ENCODE results near the gene ALDOA.

ALDOA gene

DNA sequence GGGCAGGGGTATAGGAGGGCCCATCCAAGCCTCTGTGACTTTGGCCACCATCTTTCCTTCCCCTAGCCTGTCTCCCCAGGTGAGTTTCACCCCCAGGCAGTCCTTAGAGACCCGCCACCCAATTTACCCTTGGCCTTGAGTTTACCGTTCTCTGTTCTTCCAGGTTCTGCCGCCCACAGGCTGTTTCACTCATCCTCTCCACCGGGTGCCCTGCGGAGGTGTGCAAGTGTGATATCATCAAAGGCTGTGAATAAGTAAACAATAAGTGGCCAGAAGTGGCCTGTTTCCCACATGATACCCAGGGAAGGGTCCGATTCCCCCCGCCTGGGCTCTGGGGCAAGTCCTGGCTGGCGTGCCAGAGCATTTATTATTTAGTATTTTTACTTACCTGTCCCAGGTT lies 19.4 kb upstream of the ALDOA start:
- no peak for DNase-seq

- no peak for DNase-seq
Measured at GRCh38 chr16:30046588-30046987, 19.0 kb upstream of the ALDOA start.

GRCh38 chr16:30049871-30050270 lies 15.7 kb upstream of the ALDOA start:
- no peak for DNase-seq

DNA sequence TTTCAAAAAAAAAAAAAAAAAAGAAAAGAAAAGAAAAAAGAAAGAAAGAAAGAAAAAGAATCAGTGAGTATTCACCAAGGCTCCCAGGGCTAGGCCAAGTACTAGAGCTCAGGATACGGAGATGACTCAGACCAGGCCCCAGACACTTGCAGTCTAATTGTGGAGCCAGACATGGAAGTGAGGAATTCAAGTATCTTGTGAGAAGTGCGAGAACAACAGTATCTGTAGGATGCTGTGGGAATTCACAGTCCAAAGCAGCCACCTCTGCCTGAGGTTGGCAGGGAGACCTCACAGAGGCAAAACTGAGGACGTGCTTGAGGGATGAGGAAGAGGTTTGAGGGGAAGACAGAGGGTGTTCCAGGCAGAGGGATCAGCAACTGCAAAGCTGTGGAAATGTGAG lies 14.0 kb upstream of the ALDOA start:
- DNase-seq, result no peak

DNA sequence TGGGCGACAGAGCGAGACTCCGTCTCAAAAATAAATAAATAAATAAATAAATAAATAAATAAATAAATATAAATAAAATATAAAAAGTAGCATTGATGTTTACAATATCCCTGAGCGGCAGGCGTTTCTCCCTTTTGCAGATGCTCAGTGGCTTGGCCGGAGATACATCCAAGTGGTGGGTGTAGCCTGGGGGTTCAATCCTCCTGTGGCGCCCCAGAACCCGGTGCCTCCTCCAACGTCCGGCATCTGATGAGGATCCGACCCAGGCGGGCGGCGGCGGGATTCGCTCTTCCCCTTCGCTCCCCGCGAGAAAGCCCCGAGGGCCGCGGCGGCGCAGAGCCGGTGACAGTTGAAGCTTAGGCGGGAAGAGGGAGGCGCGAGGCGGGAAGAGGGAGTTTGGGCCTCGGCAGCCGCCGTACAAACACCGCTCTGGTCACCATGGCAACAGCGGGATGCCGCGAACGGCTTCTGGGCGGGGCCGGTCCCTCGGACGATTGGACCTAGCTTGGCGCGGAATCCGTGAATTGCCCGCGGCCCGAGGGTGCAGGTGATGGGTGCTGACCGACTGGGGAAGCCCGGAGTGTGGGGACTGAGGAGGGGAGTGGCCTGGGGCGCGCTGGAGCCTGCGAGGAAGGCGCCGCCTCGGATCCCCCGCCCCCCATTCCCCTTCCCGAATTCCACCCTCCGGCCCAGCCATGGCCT lies 12.7 kb upstream of the ALDOA start:
- DNase-seq, result peak; percentile 89 to 91

DNA sequence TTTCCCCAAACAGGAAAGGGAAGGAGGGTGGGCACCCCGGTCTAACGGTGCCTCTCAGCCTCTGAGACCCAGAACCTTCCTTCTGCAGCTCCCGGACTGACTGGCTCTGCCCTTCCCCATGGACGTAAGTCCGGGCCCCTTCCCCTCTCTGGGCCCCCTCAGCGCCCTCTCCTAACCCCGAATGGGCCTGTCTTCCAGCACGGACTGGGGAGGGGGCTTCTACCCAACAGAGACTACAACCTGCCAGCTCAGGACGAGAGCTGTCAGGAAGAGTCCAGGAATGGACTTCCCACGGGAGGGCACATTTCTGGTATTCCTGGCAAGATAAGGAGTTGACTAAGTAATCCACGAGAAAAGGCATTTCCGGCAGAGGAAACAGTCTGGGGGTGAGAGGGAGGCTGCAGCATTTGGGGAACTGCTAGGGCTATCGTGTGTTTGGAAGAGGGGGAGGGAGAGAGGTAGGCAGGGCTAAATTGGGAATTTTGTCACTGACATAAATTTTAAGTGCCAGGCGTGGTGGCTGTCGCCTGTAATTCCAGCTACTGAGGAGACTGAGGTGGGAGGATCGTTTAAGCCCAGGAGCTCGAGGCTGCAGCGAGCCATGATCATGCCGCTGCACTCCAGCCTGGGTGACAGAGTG lies 12.1 kb upstream of the ALDOA start:
- DNase-seq, result no peak

- DNase-seq, result no peak
Measured at GRCh38 chr16:30054451-30054850, 11.1 kb upstream of the ALDOA start.

DNA sequence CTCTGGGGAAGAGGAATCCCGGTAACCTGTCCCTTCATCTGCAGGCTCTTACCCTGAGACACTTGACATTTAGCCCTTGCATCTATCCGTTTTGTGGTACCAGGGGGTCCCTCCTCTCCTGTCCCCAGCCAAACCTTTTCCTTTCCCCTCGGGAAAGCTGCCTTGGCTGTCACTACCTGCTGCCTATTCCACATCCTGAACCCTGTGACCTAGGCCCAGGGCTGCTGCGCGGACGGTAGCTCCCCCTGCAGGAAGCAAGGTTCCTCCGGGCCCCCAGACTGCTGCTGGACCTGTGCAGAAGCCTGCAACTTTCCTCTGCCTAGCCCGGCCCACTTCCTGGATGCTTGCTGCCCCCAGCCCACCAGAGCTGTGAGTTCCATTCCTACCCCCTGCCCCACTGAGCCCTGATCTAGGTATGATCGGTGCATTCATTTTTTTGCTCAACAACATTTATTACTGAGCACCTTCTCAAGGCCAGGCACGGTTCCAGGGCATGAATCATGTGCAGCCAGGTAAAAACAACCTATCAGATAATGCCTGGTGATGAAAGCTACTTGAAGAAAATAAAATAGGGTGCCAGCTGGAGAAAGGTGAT lies 10.5 kb upstream of the ALDOA start:
- peak in 1 of 2 donors; percentile 49 for DNase-seq

GRCh38 chr16:30060346-30060745 lies 5.2 kb upstream of the ALDOA start:
- no peak for DNase-seq

- no peak for DNase-seq
Measured at GRCh38 chr16:30060836-30061554, 4.6 kb upstream of the ALDOA start.

DNA sequence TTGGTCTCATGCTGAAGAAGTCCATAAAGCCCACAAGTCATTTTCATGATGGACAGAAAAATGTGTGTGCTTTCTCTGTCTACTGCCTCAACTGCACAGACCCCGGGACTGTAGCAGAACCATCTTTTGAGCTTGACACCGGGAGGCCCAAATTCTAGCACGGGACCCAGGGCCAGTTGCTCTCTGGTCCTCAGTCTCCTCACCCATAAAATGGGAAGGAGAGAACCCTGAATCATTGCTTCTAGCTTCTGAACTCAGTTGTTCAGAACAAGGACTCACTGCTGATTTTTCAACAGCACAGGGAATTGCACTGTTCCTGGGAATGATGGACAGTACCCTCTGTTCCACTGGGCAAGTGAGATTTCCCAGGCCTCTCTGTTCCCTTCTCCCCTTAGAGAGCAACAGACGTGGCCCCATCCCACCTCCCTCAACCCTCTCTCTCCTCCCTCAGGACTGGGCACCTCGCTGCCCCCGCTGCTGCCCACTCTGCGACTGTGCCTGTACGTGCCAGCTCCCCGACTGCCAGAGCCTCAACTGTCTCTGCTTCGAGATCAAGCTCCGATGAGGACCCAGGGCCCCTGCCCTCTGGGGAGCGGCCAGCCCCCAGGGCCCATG lies 2.2 kb upstream of the ALDOA start:
- no peak for DNase-seq

DNA sequence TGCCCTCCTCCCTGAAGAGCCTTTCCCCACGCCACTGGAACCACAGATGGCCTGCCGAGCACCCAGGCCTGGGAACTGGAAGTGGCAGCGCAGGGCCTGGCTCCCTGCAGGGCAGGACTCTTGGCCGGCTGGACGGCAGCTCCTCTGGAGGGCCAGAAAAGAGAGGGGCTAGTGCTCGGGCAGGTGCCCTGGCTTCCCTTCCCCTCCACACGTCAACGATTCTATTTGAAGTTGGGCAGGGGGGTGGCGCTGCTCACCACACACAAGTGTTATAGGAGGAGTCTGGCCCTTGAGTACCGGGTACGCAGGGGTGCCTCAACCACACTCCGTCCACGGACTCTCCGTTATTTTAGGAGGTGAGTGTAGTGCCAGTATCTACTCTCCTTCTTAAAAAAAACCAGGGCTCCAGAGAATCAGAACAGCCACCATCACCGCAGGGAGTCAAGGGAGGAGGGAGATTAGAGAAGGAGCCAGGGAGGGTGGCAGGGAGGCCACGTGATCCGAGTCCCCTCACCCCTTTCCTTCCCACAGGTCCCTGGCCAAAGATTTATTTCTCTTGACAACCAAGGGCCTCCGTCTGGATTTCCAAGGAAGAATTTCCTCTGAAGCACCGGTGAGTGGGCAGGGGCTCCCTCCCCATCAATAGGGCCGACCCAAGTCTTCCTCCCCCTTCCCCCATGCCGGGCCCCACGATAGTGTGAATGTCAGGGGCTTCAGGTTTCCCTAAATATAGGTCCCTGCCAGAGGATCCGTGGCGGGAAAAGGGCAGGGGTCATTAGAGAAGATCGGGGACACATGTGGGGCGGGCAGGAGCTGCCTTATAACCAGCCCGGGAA lies 1.4 kb upstream of the ALDOA start:
- peak; percentile 68 to 72 for DNase-seq

GRCh38 chr16:30064729-30065101 lies 845 bp upstream of the ALDOA start:
- DNase-seq, result no peak

- no peak for DNase-seq
Measured at GRCh38 chr16:30065943-30066760, 592 bp downstream of the ALDOA start.

DNA sequence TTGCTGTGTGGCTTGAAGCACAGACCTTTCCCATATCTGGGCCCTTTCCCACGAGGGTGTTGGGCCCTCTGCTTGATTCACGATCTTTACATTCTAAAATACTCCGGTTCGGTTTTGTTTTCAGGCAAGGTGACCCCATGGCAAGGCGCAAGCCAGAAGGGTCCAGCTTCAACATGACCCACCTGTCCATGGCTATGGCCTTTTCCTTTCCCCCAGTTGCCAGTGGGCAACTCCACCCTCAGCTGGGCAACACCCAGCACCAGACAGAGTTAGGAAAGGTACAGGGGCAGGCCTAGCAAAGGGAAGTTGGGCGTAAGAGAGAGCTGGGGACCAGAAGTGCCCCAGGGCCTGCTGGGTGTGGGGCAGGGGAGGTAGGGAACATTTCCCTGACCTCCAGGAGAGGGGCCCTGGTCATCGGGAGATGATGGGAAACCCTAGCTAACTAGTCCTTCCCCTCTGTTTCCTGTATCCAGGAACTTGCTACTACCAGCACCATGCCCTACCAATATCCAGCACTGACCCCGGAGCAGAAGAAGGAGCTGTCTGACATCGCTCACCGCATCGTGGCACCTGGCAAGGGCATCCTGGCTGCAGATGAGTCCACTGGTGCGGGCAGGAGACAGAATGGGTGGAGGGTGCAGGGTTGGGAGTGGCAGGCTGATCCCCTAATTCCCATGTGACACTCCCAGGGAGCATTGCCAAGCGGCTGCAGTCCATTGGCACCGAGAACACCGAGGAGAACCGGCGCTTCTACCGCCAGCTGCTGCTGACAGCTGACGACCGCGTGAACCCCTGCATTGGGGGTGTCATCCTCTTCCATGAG lies 1.4 kb downstream of the ALDOA start:
- DNase-seq, result no peak

DNA sequence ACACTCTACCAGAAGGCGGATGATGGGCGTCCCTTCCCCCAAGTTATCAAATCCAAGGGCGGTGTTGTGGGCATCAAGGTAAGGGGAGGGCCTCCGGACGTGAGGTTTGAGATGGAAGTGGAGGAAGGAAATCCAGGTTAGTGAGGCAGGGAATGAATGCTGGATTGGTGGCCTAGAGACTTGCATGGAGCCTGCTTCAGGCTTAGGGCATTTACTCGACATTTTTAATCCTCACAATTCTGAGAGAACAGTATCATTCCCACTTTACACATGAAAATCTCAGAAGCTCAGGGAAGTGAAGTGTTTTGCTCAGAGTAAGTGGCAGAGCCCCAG lies 2.0 kb downstream of the ALDOA start:
- DNase-seq, result no peak

DNA sequence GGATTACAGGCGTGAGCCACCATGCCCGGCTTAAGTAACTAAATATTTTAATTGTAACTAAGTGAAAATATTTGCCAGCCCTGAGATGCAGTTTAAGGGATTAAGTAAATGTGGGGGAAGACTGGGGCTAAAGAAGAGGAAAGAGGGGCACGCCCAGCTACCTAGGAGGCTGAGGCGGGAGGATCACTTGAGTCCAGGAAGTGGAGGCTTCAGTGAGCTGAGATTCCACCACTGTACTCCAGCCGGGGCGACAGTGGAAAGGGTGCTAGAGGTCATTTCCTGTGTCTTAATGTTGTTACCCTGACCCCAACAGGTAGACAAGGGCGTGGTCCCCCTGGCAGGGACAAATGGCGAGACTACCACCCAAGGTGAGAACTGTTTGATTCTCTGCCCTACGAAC lies 2.8 kb downstream of the ALDOA start:
- no peak for DNase-seq

DNA sequence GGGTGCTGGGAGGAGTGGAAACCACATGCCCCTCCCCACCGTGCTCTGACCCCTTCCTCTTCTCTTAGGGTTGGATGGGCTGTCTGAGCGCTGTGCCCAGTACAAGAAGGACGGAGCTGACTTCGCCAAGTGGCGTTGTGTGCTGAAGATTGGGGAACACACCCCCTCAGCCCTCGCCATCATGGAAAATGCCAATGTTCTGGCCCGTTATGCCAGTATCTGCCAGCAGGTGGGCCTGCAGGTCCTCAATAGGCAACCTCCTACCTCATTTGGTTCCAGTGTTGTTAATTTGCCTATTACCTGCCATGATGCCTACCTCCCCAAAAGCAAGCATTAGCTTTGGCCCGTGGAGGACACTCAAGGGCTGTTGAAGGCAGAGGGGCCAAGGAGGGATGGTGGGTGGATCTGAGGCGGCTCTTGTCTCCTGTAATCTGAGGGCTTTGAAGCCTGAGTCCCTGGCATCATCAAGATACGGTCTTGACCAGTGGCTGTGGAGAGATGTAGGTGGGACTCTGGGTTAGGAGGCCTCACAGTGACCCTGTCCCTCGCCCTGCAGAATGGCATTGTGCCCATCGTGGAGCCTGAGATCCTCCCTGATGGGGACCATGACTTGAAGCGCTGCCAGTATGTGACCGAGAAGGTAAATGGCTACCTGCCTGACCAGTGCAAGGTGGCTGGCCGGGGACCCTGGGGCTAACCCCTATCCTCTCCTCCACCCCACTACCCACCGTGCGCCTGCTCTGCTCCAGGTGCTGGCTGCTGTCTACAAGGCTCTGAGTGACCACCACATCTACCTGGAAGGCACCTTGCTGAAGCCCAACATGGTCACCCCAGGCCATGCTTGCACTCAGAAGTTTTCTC lies 3.4 kb downstream of the ALDOA start:
- DNase-seq, result peak; percentile 56 to 70

- no peak for DNase-seq
Measured at GRCh38 chr16:30069611-30070462, 4.3 kb downstream of the ALDOA start.

Measured in activated CD4-positive, alpha-beta T cell treated with anti-CD3 and anti-CD28 coated beads for 4 hours (primary cell).